Measurements from ENCODE around the gene FUT3. TPM values are rescaled to one million over a fixed set of nuclear protein-coding genes. Genes with fewer than 3 reads are reported as not detected.
"Not testable (repeated sequence)": the region's sequence is repeated elsewhere in the genome, so short reads cannot be mapped to it uniquely, and the experiment has no call there.

Gene FUT3
- total RNA-seq, 1 donor from 2014 or later = not detected

DNA sequence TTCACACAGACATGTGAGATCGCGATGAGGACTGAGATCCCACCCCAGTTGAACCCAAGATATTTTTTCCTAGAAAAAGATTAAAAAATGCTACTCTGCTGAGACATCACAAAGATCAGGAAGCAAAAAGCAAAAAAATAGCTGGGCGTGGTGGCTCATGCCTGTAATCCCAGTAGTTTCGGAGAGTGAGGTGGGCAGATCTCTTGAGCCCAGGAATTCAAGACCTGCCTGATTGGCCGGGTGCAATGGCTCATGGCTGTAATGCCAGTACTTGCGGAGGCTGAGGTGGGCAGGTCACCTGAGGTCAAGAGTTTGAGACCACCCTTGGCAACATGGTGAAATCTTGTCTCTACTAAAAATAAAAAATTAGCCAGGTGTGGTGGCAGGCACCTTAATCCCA, 1.1 kb downstream of the FUT3 start:
- DNase-seq (ENCODE audit: low spot score) = no peak

DNA sequence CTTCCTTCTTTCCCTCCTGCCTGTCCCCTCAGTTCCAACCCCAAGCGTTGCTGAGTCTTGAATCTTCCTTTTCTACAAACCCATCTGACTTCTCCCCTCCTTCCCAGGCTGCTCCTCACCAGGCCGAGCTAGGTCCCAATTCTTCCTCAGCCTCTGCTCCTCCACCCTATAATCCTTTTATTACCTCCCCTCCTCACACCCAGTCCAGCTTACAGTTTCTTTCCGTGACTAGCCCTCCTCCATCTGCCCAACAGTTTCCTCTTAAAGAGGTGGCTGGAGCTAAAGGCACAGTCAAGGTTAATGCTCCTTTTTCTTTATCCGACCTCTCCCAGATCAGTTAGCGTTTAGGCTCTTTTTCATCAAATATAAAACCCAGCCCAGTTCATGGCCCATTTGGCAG, 2.6 kb downstream of the FUT3 start:
- DNase-seq (ENCODE audit: low spot score) = not testable (repeated sequence)

DNA sequence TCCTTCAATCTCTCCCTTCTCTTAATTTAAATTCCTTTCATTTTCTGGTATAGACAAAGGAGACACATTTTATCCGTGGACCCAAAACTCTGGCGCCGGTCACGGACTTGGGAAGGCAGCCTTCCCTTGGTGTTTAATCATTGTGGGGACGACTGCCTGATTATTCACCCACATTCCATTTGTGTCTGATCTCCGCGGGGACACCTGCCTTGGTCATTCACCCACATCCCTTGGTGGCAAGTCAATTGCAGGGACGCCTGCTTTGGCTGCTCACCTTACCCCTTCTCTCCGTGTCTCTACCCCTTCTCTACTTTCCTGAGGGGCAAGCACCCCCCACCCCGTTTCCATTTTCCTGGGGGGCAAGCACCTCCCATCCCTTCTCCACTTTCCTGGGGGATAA, 3.4 kb downstream of the FUT3 start:
- not testable (repeated sequence) for DNase-seq (ENCODE audit: low spot score)

DNA sequence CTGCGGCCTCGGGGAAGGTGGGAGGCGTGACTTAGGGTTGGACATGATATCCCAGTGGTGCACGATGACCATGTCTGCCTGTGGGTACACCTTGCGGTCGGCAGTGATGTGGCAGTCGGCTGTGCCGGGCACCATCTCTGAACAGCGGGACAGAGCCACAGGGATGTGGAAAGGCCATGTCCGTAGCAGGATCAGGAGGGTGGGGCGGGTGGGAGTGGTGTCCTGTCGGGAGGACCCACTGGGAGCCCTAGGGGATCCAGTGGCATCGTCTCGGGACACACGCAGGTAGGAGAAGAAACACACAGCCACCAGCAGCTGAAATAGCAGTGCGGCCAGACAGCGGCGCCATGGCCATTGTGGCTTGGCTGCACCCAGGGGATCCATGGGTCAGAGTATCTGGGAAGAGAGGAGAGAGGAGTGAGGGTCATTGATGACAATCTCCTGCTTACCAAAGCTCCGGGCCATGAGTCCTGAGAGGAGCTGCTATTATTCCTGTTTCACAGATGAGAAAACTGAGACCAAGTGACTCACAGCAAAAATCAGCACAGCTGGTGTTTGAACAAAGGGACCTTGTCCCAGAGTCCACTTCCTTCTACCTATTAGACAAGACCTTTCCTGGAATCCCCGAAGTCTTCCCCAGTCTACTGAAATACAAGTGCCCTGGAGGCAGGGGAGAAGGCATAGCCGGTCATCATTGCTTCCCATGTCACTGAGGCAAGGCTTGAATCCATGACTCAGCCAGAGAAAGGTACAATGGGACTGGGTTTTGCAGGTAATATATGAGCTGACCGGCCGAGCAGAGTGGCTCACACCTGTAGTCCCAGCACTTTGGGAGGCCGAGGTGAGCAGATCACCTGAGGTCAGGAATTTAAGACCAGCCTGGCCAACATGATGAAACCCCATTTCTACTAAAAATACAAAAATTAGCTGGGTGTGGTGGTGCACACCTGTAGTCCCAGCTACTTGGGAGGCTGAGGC, 6.5 kb downstream of the FUT3 start:
- DNase-seq (ENCODE audit: low spot score) = no peak

DNA sequence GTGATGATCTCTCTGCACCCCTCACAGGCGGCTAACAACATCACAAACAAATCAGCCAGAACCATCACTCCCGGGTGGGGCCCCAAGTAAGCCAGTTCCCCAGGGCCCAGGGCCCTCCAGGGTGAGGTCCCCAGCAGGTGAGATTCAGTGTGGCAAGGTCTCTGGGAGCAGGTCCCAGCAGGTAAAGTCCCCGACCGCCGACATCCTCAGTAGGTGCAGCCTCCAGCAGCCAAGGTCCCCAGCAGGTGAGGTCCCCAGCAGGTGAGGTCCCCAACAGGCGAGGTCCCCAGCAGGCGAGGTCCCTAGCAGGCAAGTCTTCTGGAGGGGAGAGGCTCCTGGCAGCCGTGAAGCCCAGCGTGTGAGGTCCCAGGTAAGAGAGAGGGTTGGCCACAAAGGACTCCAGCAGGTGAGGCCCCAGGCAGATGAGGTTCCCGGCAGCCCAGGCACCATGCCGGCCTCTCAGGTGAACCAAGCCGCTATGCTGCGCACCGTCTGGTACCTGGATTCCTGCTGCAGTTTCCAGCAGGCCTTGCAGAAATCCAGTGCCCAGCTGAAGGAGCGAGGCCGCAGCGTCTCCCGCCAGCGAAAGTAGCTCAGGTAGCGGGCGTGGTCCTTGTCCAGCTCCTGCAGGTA, 7.8 kb downstream of the FUT3 start:
- no peak for DNase-seq (ENCODE audit: low spot score)

DNA sequence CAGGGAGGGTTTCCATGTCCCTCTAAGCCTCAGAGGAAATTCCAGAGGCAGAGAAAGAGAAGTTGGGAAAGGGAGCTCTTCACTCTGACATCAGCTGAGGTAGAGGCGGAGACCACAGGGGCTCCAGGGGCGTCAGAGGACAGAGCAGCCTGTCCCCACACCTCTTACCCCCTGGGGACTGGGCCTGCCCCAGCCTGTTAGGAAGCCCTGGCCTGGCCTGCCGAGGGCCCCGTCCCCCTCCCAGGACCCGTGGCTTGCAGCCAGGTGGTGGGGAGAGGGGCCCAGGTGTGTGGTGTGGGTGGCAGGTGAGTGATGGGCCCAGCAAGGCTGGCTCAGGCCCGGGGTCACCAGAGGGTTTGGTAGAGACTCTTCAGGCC, 9.5 kb downstream of the FUT3 start:
- DNase-seq (ENCODE audit: low spot score) = not testable (repeated sequence)

DNA sequence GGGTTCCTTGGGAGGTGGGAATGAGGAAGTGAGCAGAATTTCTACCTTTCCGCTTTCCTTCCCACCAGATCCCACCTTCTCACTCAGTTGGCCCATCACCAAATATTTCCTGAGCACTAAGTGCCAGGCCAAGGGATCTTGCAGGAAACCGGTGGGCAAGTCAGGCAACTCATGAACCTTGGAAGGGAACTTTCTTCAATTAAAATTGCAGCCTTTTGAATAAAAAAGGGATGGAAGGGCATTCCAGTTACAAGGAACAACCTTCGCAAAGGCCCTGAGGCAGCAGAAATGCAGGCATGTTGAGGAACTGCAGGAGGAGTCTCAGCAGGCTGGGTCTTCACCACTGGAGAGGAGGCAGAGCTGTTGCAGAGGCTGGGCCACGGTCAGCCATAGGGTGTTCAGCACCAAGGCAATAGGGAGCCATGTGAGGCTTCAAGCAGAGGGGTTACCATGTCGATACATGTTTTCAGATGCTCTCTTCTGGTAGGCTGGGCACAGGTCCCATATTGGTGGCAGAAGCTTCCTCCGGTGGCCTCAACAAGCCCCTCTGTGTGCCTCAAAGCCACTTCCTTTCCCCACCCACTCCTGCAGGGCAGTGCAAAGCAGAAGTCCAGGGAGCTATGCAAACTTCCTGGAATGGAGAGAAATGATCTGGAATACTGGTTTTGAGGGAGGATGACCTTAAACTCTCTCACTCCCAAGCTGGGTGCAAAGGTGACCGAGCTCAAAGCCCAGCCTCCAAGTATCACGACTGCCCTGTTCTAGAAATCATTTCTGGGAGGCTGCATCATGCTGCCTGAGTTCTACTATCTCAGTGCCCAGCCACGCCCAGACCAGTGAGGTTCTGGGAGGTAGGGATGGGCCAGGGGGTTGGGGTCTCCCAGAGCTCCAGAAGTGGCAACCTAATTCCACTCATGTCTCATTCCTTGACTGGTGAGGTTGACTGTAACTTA, 11.9 kb downstream of the FUT3 start, which contains the start of gene FUT6:
Gene FUT6, minus strand, starts transcription at position 638 of the 953 bp plus-strand sequence. CDS start 7,135 bp downstream, outside the sequence.
- no peak for DNase-seq (ENCODE audit: low spot score)

DNA sequence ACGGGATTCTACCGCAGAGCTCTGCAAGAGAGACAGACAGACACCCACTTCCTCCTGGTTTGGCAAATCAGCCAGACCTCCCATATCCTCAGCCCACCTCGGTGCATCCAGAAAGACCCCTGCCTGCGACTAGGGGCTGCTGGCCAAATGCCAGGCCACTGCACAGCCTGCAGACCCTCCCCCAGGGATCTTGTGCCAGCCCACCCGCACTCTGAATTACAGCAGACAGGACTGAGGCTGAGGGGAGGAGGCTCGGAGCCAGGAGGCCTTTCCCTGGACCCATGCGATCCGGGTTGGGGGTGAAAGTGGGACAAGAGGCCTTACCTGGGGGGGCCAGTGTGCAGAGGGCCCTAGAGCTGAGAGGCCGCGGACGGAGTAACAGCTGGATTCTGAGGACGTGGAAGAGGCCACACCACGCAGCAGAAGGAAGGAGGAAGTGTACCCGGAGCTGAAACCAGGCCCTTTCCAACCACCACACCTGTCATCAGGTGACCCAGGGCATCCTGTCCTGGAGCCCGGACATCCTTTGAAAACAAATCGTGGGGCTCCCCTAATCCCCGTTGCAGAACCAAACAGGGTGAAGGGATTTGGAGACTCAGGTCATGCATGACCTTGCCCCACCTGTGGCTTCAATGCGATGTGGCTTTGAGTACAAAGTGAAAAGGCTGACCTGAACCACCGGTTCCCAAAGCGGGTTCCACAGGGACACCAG, 12.7 kb downstream of the FUT3 start:
- no peak for DNase-seq (ENCODE audit: low spot score)

DNA sequence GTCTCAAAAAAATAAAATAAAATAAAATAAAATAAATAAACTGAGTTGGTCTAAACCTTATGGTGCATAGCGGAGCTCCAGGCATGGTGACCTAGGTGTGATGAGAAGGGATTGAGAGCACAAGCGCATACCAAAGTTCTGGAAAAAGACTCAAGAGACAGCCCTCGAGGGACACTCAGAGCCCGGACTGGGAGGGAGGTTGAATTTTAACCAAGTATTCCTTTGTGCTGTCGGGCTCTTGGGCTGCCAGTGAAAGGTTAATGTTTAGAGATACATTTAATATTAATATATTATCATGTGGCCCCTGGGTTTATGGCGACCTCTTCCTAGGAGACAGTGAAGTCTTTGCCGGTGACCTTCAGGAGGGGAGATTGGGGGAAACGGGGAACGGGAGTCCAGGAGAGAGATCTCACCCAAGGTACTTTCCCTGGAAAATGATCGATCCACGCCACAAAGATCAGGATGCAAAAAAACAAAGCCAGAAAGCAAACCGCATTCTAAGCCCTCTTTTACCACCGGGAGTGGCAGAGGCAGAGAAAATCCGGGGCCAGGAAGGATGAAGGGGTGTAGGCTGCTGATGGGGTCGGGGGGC, 13.4 kb downstream of the FUT3 start:
- no peak for DNase-seq (ENCODE audit: low spot score)

DNA sequence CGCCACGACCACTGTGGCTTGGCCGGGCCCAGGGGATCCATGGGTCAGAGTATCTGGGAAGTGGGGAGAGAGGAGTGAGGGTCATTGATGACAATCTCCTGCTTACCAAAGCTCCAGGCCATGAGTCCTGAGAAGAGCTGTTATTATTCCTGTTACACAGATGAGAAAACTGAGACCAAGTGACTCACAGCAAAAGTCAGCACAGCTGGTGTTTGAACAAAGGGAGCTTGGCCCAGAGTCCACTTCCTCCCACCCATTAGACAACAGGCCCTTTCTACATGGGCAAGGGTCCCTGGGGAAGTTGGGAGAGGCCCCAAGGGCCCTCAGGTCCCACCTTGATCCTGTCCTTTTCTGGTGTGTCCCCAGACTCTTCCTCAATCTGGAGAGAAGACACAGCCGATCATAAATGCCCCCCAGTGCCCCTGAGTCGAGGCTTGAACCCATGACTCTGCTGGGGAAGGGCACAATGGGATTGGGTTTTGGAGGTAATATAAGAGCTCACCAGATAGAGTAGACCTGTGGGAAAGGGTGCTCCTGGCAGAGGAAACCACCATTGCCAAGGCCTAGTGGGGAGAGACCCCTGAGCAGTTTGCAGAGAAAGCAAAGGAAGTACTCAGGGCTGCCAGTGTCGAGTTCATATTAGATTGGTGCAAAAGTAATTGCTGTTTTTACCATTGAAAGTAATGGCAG, 18.6 kb downstream of the FUT3 start:
- DNase-seq (ENCODE audit: low spot score) = no peak

DNA sequence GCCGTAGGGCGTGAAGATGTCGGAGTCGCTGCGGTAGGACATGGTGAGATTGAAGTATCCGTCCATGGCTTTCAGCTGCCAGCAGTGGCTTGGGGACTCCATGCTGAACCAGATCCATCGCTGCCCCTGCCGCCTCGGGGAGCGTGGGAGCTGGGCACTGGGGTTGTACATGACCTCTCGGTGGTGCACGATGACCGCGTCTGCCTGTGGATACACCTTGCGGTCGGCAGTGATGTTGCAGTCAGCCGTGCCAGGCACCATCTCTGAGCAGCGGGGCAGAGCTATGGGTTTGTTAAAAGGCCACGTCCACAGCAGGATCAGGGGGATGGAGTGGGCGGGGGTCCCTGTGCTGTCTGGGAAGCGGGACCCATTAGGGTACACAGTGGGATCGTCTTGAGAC, 19.2 kb downstream of the FUT3 start:
- no peak for DNase-seq (ENCODE audit: low spot score)

DNA sequence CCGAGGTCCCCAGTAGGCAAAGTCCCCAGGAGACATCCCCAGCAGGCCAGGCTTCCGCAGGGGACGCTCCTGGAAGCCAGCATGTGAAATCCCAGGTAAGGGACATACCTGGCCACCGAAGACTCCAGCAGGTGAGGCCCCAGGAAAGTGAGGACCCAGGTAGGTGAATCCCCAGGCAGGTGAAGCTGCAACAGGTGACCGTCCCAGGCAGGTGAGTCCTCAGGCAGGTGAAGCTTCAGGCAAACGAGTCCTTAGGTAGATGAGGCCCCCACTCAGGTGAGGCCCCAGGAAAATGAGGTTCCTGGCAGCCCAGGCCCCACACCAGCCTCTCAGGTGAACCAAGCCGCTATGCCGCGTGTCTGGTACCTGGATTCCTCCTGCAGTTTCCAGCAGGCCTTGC, 20.1 kb downstream of the FUT3 start:
- no peak for DNase-seq (ENCODE audit: low spot score)

DNA sequence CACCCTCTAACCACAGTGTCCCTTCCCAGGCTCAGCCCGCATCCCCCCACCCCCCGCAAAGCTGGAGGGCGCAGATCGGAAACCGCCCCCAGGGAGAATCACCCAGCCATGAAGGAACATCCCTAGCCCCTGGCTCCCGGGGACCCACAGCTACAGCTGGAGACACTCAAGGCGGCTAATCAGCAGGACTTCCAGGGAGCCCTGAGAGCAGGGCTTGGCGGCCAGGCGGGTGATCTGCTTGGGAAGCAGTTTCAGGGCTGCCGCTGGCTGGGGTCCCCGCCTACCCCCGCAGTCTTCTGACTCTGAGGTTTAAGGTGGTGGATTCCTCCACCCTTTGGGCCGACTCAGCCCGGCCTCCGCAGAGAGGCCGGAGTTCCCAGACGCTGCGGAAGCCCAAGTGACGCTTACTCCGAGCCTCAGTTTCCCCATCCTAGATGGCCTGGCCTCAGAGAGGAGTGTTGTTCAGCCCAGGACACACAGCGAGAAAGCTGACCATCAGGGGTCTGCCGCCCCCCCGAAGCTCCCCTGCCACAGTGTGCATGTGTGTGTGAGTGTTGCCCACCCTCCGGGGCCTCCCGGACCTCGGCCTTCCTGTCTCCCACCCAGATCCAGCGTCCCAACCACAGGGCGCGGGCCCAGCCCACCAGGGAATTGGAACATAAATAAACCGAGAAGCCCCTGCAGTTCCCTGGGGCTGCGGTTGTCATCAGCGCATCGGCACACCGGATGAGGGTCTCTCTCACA, 21.5 kb downstream of the FUT3 start:
- no peak for DNase-seq (ENCODE audit: low spot score)

DNA sequence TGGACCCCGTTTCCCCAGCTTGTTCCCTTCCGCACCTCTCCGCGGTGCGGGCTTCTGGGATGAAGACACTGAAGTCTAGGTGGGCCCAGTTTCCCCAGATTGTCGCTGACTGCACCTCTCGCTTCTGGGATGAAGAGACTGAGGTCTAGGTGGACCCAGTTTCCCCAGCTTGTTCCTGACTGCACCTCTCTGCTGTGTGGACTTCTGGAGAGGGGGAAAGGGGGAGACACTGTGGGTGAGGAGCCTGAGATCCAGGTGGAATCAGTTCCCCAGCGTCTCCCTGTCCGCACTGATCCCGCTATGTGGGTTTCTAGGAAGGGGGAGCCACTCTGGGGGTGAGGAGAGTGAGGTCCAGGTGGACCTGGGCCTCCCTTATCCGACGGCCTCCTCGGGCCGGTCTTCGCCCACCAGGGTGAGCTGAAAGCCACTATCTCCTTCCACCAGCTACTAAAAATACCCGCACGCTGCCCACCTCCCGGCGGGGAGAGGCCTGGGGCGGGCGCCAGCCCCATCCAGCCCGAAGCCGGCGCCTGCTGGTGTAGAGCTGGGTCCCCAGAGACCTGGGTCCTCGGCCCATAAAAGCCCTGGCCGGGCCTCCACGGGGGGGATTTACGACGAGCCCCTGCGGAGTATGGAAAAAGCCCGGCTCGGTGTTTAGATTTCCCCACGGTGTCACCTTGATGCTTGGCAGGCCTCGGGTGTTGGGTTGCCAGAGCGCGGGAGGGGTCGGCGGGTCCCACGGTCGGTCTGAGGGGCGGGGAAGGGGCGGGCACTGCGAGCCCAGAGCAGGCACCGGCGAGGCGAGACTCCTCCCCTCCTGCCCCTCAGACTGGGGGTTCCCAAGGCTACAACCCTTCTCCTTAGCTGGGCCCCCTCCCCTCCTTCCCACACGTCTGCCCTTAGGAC, 22.3 kb downstream of the FUT3 start:
- no peak for DNase-seq (ENCODE audit: low spot score)

DNA sequence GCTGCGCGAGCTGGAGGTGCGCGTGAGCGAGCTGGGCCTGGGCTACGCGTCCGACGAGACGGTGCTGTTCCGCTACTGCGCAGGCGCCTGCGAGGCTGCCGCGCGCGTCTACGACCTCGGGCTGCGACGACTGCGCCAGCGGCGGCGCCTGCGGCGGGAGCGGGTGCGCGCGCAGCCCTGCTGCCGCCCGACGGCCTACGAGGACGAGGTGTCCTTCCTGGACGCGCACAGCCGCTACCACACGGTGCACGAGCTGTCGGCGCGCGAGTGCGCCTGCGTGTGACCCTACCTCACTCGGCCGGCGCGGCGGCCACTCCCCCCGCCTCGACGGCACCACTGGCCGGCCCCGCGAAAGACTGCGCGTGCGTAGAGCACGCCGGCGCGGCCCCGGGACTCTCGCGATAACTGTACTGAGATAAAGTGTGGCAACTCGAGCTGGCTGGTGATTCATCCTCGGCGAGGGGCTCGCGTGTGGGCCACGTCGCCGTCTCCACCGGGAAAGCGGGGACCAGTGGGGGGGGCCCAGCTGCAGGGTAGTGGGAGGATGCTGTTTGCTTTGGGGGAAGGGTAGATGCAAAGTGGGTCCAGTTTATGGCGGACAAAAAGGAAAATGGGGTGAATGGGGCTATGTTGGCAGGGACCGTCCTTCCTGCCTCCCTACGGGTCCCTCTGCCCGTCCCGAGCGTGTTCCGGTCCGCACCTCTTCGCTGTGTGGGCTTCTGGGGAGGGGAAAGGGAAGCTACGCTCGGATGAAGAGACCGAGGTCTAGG, 23.2 kb downstream of the FUT3 start:
- peak; percentile 95 for DNase-seq (ENCODE audit: low spot score)

DNA sequence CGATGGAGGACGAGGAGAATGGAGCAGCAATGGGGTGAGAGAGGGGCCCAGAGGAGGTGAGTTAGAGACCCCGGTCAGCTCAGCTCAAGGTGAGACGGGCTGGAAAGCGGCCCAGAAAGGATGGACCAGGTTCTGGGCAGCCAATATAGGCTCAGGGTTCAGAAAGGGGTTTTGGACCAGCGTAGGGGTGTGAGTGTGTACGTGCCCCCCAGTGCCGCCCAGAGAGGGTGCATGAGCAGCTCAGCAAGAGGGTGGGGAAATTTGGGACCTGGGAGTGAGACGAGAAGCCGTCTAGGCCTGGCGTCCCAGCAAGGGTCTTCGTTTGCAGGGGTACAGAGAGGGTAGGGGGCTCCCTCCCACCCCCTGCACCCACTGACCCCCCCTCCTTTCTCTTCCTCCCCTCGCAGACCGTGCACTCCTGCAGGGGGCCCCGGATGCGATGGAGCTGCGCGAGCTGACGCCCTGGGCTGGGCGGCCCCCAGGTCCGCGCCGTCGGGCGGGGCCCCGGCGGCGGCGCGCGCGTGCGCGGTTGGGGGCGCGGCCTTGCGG, 23.8 kb downstream of the FUT3 start:
- no peak for DNase-seq (ENCODE audit: low spot score)

Measured in mesenteric fat pad (tissue), 1 donor.